NOMO-1 treated with dmso at 0.1 percent for 144 hours (cell line): Measurements from ENCODE around the gene TMEM185B.
"Not testable (repeated sequence)": the region's sequence is repeated elsewhere in the genome, so short reads cannot be mapped to it uniquely, and the experiment has no call there.

Experiments
- DNase-seq: peaks from one replicate; lab custom pipeline; 2025; ENCODE audit not compliant: unreplicated experiment; lab: John Stamatoyannopoulos, UW

The TMEM185B gene

GRCh38 chr2:120223034-120223912, at the start of gene TMEM185B:
TMEM185B (minus strand) TSS chr2:120223400; CDS start chr2:120222976, 424 bp downstream.
- DNase-seq = peak; percentile 68

GRCh38 chr2:120271711-120272379, 48.6 kb upstream of the TMEM185B start:
- DNase-seq = no peak

- no peak for DNase-seq
Observed at GRCh38 chr2:120269816-120270215, 46.6 kb upstream of the TMEM185B start.

GRCh38 chr2:120269076-120269744, 46.0 kb upstream of the TMEM185B start:
- DNase-seq = no peak

- DNase-seq = no peak
Observed at GRCh38 chr2:120267348-120267747, 44.1 kb upstream of the TMEM185B start.

GRCh38 chr2:120265006-120265405, 41.8 kb upstream of the TMEM185B start:
- DNase-seq = no peak

GRCh38 chr2:120262761-120263428, 39.7 kb upstream of the TMEM185B start:
- DNase-seq = no peak

GRCh38 chr2:120262150-120262549, 39.0 kb upstream of the TMEM185B start:
- DNase-seq = no peak

GRCh38 chr2:120261387-120262006, 38.3 kb upstream of the TMEM185B start:
- no peak for DNase-seq

- no peak for DNase-seq
Observed at GRCh38 chr2:120260736-120261135, 37.5 kb upstream of the TMEM185B start.

GRCh38 chr2:120259939-120260338, 36.7 kb upstream of the TMEM185B start:
- not testable (repeated sequence) for DNase-seq

- DNase-seq = no peak
Observed at GRCh38 chr2:120258196-120258595, 35.0 kb upstream of the TMEM185B start.

GRCh38 chr2:120257522-120257921, 34.3 kb upstream of the TMEM185B start:
- peak; percentile 7 for DNase-seq

GRCh38 chr2:120256651-120257000, 33.4 kb upstream of the TMEM185B start:
- no peak for DNase-seq

- DNase-seq = no peak
Observed at GRCh38 chr2:120255986-120256650, 32.9 kb upstream of the TMEM185B start.

GRCh38 chr2:120255071-120255470, 31.9 kb upstream of the TMEM185B start:
- no peak for DNase-seq

- no peak for DNase-seq
Observed at GRCh38 chr2:120254178-120254577, 31.0 kb upstream of the TMEM185B start.

GRCh38 chr2:120253021-120253882, 30.1 kb upstream of the TMEM185B start:
- peak; percentile 83 for DNase-seq
